Transverse colon (tissue), 4 donors: ENCODE results near the gene RAPGEF2. TPM values are rescaled to one million over a fixed set of nuclear protein-coding genes. Genes with fewer than 3 reads are reported as not detected.

Experiments used
- DNase-seq: peaks from one replicate; pipeline ENCODE4 v3.0.0-alpha.2; 2019
- H3K27ac ChIP-seq, 4 donors: fragments of 200-600 bp; sonication (generic); 2 replicates each; pipeline ENCODE4 v1.5.1; 2016 to 2018; ENCODE audit warnings: inconsistent platforms in 4 of 4
- H3K27me3 ChIP-seq: fragments of 200-600 bp; sonication (generic); 2 replicates; pipeline ENCODE4 v1.5.1; 2017; ENCODE audit warnings: inconsistent platforms
- H3K36me3 ChIP-seq, 4 donors: fragments of 200-600 bp; sonication (generic); 2 replicates each; pipeline ENCODE4 v1.5.1; 2017 to 2019; ENCODE audit warnings: inconsistent platforms in 4 of 4
- H3K4me1 ChIP-seq, 4 donors: fragments of 200-600 bp; sonication (generic); 2 replicates each; pipeline ENCODE4 v1.5.1; 2017 to 2020; ENCODE audit warnings: inconsistent platforms in 4 of 4
- H3K4me3 ChIP-seq, 4 donors: fragments of 200-600 bp; sonication (generic); 1 replicate in 1 of 4; 2 replicates in 3 of 4; pipeline versions ENCODE4 v1.5.1 to v1.6.1; 2017 to 2019; ENCODE audit warnings: inconsistent platforms in 4 of 4
- H3K9me3 ChIP-seq, 2 donors: fragments of 200-600 bp; sonication (generic); 2 replicates each; pipeline ENCODE4 v1.5.1; 2017 to 2019; ENCODE audit warnings: inconsistent platforms in 2 of 2
- EP300 ChIP-seq: sonication (generic); formaldehyde crosslinking; IDR thresholded peaks from one replicate; pipeline ENCODE4 v1.6.1; 2017; ENCODE audit warnings: antibody characterized with exemption, low read depth
- POLR2A ChIP-seq: fragments of 450-650 bp; IDR thresholded peaks from one replicate; pipeline ENCODE4 v1.6.1; 2016; ENCODE audit warnings: antibody characterized with exemption, mild to moderate bottlenecking, moderate library complexity
- POLR2AphosphoS5 ChIP-seq, 3 donors: sonication (generic); formaldehyde crosslinking; IDR thresholded peaks; one replicate each; pipeline ENCODE4 v1.6.1; 2016; ENCODE audit warnings: antibody characterized with exemption in 3 of 3
- WGBS, 2 donors: methylation state at CpG; one replicate each; pipeline ENCODE4 v1.1.5; 2018; ENCODE audit warnings: low coverage in 1 of 2; 5-methylcytosine and 5-hydroxymethylcytosine counted together
- in situ Hi-C, 4 donors: fragments of 200-750 bp; cut with MboI; loops; one replicate each; pipeline versions ENCODE4 v1.15.0 to v1.15.1; 2017; ENCODE audit warnings: low sequenced_read_pairs in 3 of 4, low pct_ligation_motif_present in 1 of 4, low pct_unique_long_range_greater_than_20kb in 1 of 4
- intact Hi-C: fragments of 100-400 bp; cut with DNase I; formaldehyde crosslinking; loops from one replicate; pipeline ENCODE4 v1.15.1; 2023; ENCODE audit warnings: low total_unique reads
- total RNA-seq, 4 donors: library from RNA; depleted of rRNA; stranded (reverse); fragments of >200 nt; gene quantifications; one replicate each; pipeline ENCODE4 v1.1.0, GENCODE V29; 2016
- TF ChIP-seq, protein P1 (sequence below), 5 experiments: fragments of 200-600 bp in 3 of 5; fragments of 450-650 bp in 2 of 5; sonication (generic) in 3 of 5; IDR thresholded peaks; 1 replicate in 2 of 5; 2 replicates in 3 of 5; pipeline ENCODE4 v1.5.1; 2016 to 2017; ENCODE audit warnings: antibody characterized with exemption in 5 of 5, inconsistent platforms in 3 of 5, mild to moderate bottlenecking in 2 of 5, moderate library complexity in 1 of 5

RAPGEF2 gene
- total RNA-seq, 4 donors from 2014 or later, result 23.3 to 64.8 (median 49.6) TPM

- TF ChIP-seq POLR2AphosphoS5 (IDR thresholded peaks at IDR 0.05) (no peak), POLR2A (no peak), EP300 (no peak)
- TF ChIP-seq, protein P1, sequence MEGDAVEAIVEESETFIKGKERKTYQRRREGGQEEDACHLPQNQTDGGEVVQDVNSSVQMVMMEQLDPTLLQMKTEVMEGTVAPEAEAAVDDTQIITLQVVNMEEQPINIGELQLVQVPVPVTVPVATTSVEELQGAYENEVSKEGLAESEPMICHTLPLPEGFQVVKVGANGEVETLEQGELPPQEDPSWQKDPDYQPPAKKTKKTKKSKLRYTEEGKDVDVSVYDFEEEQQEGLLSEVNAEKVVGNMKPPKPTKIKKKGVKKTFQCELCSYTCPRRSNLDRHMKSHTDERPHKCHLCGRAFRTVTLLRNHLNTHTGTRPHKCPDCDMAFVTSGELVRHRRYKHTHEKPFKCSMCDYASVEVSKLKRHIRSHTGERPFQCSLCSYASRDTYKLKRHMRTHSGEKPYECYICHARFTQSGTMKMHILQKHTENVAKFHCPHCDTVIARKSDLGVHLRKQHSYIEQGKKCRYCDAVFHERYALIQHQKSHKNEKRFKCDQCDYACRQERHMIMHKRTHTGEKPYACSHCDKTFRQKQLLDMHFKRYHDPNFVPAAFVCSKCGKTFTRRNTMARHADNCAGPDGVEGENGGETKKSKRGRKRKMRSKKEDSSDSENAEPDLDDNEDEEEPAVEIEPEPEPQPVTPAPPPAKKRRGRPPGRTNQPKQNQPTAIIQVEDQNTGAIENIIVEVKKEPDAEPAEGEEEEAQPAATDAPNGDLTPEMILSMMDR (IDR thresholded peaks at IDR 0.05), result no peak
- no peak overlapping the region for H3K4me3 ChIP-seq
- in situ Hi-C loops, result no loop called here
These were observed 265.4 kb downstream of the RAPGEF2 start for GRCh38 chr4:159368320-159368719.

DNA sequence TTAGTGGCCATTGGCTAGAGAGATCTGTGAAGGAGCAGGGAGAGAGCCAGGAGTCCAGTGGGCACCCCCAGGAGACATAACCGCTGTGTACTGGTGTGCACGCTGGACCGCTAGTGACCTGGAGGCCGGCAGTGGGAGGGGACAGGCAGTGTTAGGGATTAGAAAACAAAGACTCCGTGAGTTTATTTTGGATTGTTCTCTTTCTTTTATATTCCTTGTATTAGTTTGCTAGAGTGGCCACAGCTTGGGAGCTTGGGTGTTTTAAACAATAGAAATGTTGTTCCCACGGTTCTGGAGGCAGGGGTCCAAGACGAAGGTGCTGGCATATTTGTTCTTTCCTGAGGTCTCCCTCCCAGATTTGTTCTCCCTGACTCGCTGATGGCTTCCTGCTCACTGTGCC lies 266.4 kb downstream of the RAPGEF2 start:
- Histone ChIP-seq H3K27me3 (no peaks in the 10 kb centered on the region), H3K9me3 (no peaks in the 10 kb centered on the region), H3K27ac (no peak overlapping the region), H3K36me3 (no peaks in the 10 kb centered on the region), H3K4me3 (no peak overlapping the region), H3K4me1 (no peaks in the 10 kb centered on the region)
- WGBS, 2 donors, result 89 to 93% methylated on average over 6 to 8 of the region's 8 CpGs
- TF ChIP-seq POLR2AphosphoS5 (IDR thresholded peaks at IDR 0.05) (no peak), POLR2A (no peak), EP300 (no peak)
- TF ChIP-seq, protein P1 (IDR thresholded peaks at IDR 0.05), result no peak
- no peak for DNase-seq
- in situ Hi-C loops, result no loop called here
- intact Hi-C loops, result loop anchor here (5.0 kb wide), 1 partner anchor 1788 kb away; no protein-coding TSS in a partner anchor

More at GRCh38 chr4:159368320-159368719, 265.4 kb downstream of the RAPGEF2 start:
- Histone ChIP-seq H3K27ac (no peak overlapping the region), H3K9me3 (no peaks in the 10 kb centered on the region), H3K27me3 (no peaks in the 10 kb centered on the region), H3K36me3 (no peaks in the 10 kb centered on the region), H3K4me1 (no peaks in the 10 kb centered on the region)
- intact Hi-C loops, result loop anchor here (5.0 kb wide), 1 partner anchor 1789 kb away; no protein-coding TSS in a partner anchor
- no peak for DNase-seq
- 63 to 89% methylated on average over 1 to 2 of the region's 2 CpGs for WGBS, 2 donors

DNA sequence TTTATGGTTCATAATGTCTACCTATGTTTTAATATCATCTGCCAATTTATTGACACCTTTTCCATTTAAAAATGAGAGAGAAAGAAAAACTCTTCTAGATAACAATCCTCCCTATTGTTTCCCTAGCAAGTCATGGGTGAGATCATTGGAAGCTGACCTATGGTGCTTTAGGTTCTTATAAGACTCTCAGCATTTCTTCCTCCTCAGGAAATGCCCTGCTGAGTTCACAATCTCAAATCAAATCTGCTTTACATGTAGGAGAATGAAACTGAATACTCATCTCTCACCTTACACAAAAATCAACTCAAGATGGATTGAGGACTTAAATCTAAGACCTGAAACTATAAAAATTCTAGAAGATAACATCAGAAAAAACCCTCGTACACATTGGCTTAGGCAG lies 267.4 kb downstream of the RAPGEF2 start:
- Histone ChIP-seq H3K27me3 (no peaks in the 10 kb centered on the region), H3K27ac (no peak overlapping the region), H3K36me3 (no peaks in the 10 kb centered on the region), H3K4me3 (no peak overlapping the region), H3K4me1 (no peaks in the 10 kb centered on the region), H3K9me3 (no peaks in the 10 kb centered on the region)
- DNase-seq, result no peak
- in situ Hi-C loops (no loop called here), intact Hi-C loops (no loop called here)
- 76 to 100% methylated on average over 1 of the region's 1 CpG for WGBS, 2 donors
- no peak for TF ChIP-seq EP300
- TF ChIP-seq, protein P1 (IDR thresholded peaks at IDR 0.05), result no peak
- no peak for TF ChIP-seq POLR2AphosphoS5 (IDR thresholded peaks at IDR 0.05)
- TF ChIP-seq POLR2A, result no peak

GRCh38 chr4:159374749-159375530 lies 272.1 kb downstream of the RAPGEF2 start:
- DNase-seq, result no peak
- Histone ChIP-seq H3K4me1 (no peaks in the 10 kb centered on the region), H3K9me3 (no peaks in the 10 kb centered on the region), H3K36me3 (no peaks in the 10 kb centered on the region), H3K27ac (no peak overlapping the region), H3K4me3 (no peak overlapping the region), H3K27me3 (no peaks in the 10 kb centered on the region)
- no peak for TF ChIP-seq EP300
- TF ChIP-seq, protein P1 (IDR thresholded peaks at IDR 0.05), result no peak
- intact Hi-C loops (no loop called here), in situ Hi-C loops (no loop called here)
- WGBS, 2 donors, result 68% methylated on average over 3 of the region's 3 CpGs; no CpG with 5 or more reads in 1 of the 2 donors
